ENCODE results near the gene ZNF516. TPM values are rescaled to one million over a fixed set of nuclear protein-coding genes. Genes with fewer than 3 reads are reported as not detected.
A peak's percentile ranks its signal among the peaks of the same experiment; 100 is the strongest.

Gene ZNF516
- total RNA-seq, 1 experiment from 2014 or later, result 22.6 TPM

- H3K14ac ChIP-seq (ENCODE audit: insufficient read depth, low read length), result no peak overlapping the region
- H2BK5ac ChIP-seq (ENCODE audit: insufficient read length, low read length), result no peak overlapping the region
- Mint-ChIP-seq H3K9me3 (no peaks in the 10 kb centered on the region), H3K36me3 (ENCODE audit: insufficient read depth in 1 of 3, low read depth in 3 of 3) (peaks cover 0 to 12% (median 5%) of the 10 kb centered on the region in 3 experiments; a peak in 3 of 7 replicates), H3K4me1 (peaks cover 0 to 6% of the 10 kb centered on the region in 2 experiments; a peak in 2 of 4 replicates), H3K27me3 (ENCODE audit: low read depth) (no peaks in the 10 kb centered on the region), H3K4me3 (no peak overlapping the region), H3K27ac (no peak overlapping the region)
- H3K27me3 ChIP-seq (ENCODE audit: insufficient read depth, low read length), result no peaks in the 10 kb centered on the region
- no peaks in the 10 kb centered on the region for H3K23me2 ChIP-seq (ENCODE audit: insufficient read length, low read depth, low read length, poor library complexity, severe bottlenecking)
- H2AFZ ChIP-seq (ENCODE audit: low read length), result no peak overlapping the region
- no peak overlapping the region for H3K4ac ChIP-seq (ENCODE audit: low read depth, low read length)
- H3K4me1 ChIP-seq (ENCODE audit: insufficient read depth, low read length), result no peaks in the 10 kb centered on the region
- no peak overlapping the region for H3K18ac ChIP-seq (ENCODE audit: insufficient read length, low read depth, low read length)
- H2BK12ac ChIP-seq (ENCODE audit: insufficient read length, low read depth, low read length), result no peak overlapping the region
- WGBS (ENCODE audit: extremely low coverage, insufficient read length, low lambda C conversion rate), result no CpG with 5 or more reads among the region's 23 CpGs
- H3T11ph ChIP-seq (ENCODE audit: low read length), result no peak overlapping the region
- no peak for DNase-seq
- H2AK5ac ChIP-seq (ENCODE audit: insufficient read length, low read length), result no peak overlapping the region
- TF ChIP-seq CTCF (conservative IDR thresholded peaks at IDR 0.05), result no peak
- H3K79me1 ChIP-seq (ENCODE audit: insufficient read depth, low read depth, low read length, poor library complexity, severe bottlenecking), result peaks cover 5% of the 10 kb centered on the region
- no peak overlapping the region for H4K5ac ChIP-seq (ENCODE audit: insufficient read length, low read depth, low read length)
- no peaks in the 10 kb centered on the region for H4K20me1 ChIP-seq (ENCODE audit: control insufficient read depth, insufficient read depth, insufficient read length)
- no peak overlapping the region for H3K23ac ChIP-seq (ENCODE audit: insufficient read length, low read depth, low read length)
- no peak overlapping the region for H3K27ac ChIP-seq (ENCODE audit: insufficient read length, low read depth, low read length)
- no peak overlapping the region for H3K4me2 ChIP-seq (ENCODE audit: insufficient read depth, insufficient read length, low read length)
- H2BK15ac ChIP-seq (ENCODE audit: low read depth, low read length), result no peak overlapping the region; the same call in 1 of the 2 replicates
- H4K91ac ChIP-seq (ENCODE audit: insufficient read length, low read depth, low read length), result peak overlapping the region; percentile 19
- no peak overlapping the region for H4K8ac ChIP-seq (replicated peaks; ENCODE audit: insufficient read length, low read depth, low read length)
- no peak overlapping the region for H2BK120ac ChIP-seq (ENCODE audit: low read depth, low read length, poor library complexity, severe bottlenecking)
- H3K56ac ChIP-seq (ENCODE audit: insufficient read length, low read depth, low read length), result peak overlapping the region; percentile 55
- no peaks in the 10 kb centered on the region for H3K9me3 ChIP-seq (ENCODE audit: control insufficient read depth, low read depth, low read length)
- no peaks in the 10 kb centered on the region for H3K79me2 ChIP-seq (ENCODE audit: insufficient read depth, low read length)
- no peak overlapping the region for H3K9ac ChIP-seq (ENCODE audit: extremely low read depth, insufficient read length, low read length)
- H2BK20ac ChIP-seq (ENCODE audit: low read depth, low read length, poor library complexity, severe bottlenecking), result no peak overlapping the region
Observed at GRCh38 chr18:76465630-76466409, 29.2 kb downstream of the ZNF516 start.

Measured in H9 (cell line).